ENCODE results near the gene CACNA1C.

CACNA1C gene

GRCh38 chr12:2151391-2151790 is 98.6 kb downstream of the CACNA1C start:
- TF ChIP-seq CTCF (IDR thresholded peaks at IDR 0.05; ENCODE audit: low read depth, low read length): no peak

GRCh38 chr12:2152134-2152533 is 99.3 kb downstream of the CACNA1C start:
- no peak for TF ChIP-seq CTCF (IDR thresholded peaks at IDR 0.05; ENCODE audit: low read depth, low read length)
- H3K4me3 ChIP-seq (ENCODE audit: low read depth, low read length): no peak overlapping the region

More at GRCh38 chr12:2151391-2151790, 98.6 kb downstream of the CACNA1C start:
- H3K4me3 ChIP-seq (ENCODE audit: low read depth, low read length): no peak overlapping the region

GRCh38 chr12:2154050-2154449 is 101.3 kb downstream of the CACNA1C start:
- TF ChIP-seq CTCF (IDR thresholded peaks at IDR 0.05; ENCODE audit: low read depth, low read length): no peak
- H3K4me3 ChIP-seq (ENCODE audit: low read depth, low read length): peak overlapping the region; percentile 8; the same call in 1 of the 2 replicates

GRCh38 chr12:2154521-2154920 is 101.7 kb downstream of the CACNA1C start:
- no peak overlapping the region for H3K4me3 ChIP-seq (ENCODE audit: low read depth, low read length)
- no peak for TF ChIP-seq CTCF (IDR thresholded peaks at IDR 0.05; ENCODE audit: low read depth, low read length)

- TF ChIP-seq CTCF (IDR thresholded peaks at IDR 0.05; ENCODE audit: low read depth, low read length): no peak
Measured at GRCh38 chr12:2156333-2156732, 103.5 kb downstream of the CACNA1C start.

GRCh38 chr12:2160043-2160442 is 107.3 kb downstream of the CACNA1C start:
- H3K4me3 ChIP-seq (ENCODE audit: low read depth, low read length): no peak overlapping the region
- no peak for TF ChIP-seq CTCF (IDR thresholded peaks at IDR 0.05; ENCODE audit: low read depth, low read length)

More at GRCh38 chr12:2156333-2156732, 103.5 kb downstream of the CACNA1C start:
- H3K4me3 ChIP-seq (ENCODE audit: low read depth, low read length): no peak overlapping the region

GRCh38 chr12:2161473-2161872 is 108.7 kb downstream of the CACNA1C start:
- no peak overlapping the region for H3K4me3 ChIP-seq (ENCODE audit: low read depth, low read length)
- no peak for TF ChIP-seq CTCF (IDR thresholded peaks at IDR 0.05; ENCODE audit: low read depth, low read length)

Measured in WI38 (cell line).